HG03108 (cell line): ENCODE data around the gene RPL10A.
"Not testable (repeated sequence)": the region's sequence is repeated elsewhere in the genome, so short reads cannot be mapped to it uniquely, and the experiment has no call there.

ENCODE experiments used
- ATAC-seq: cut with Tn5 transposase; IDR thresholded peaks from one replicate; pipeline ENCODE4 v1.9.1; 2021; ENCODE audit warnings: moderate library complexity; ENCODE audit not compliant: unreplicated experiment

RPL10A gene

DNA sequence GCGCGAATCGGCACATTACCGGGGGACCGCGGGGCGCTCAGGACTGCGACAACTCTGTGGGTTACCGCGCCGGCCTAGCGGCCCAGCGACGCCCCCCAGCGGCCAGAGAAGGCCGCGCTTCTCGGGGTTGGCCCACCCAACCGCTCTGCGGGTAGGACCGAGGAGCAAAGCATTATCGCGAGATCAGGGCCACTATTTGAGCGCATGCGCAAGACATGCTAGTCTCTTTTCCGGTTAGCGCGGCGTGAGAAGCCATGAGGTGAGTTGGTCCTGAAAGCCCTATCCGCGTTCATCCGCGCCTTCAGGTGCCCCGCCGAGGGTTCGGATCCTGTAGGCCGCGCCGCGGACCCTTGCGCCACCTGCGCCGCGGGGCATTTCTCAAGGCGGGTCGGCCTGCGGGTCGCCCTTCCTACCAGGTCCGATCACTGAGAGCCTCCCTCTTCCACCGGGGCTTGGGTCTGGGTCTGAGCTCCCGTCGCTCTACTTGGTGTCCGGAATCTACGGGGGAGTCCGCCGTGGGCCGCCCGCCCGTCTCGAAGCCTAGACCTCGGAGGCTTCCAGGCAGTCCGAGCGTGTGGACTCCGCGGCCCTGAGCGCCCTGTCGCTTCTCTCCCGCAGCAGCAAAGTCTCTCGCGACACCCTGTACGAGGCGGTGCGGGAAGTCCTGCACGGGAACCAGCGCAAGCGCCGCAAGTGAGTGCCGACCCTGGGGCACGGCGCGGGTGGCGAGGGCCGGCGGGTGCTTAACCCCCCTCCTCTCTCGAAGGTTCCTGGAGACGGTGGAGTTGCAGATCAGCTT, at the start of gene RPL10A:
Gene RPL10A, plus strand, starts transcription at position 221 of the 799 bp plus-strand sequence. Its CDS starts 34 bp downstream, at position 255.
- ATAC-seq, result peak; percentile 82

DNA sequence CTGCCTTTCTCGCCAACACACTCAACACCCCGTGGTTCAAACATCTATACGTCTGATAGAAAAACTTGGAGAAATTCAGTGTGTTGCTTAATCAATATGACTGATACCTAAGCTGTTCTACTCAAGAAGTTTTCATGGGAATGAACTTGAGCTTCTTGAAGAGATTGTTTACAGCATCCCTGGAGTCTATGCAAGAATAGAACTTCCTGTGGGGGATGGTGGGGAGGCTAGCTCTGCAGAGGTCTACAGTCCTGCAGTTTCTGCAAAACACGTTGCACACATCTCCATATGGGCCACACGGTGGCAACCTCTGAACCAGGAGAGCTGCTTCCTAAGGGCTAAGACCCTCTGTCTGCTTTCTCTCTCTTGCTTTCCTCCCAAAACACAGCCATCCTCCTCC, 48.8 kb upstream of the RPL10A start:
- ATAC-seq, result no peak

DNA sequence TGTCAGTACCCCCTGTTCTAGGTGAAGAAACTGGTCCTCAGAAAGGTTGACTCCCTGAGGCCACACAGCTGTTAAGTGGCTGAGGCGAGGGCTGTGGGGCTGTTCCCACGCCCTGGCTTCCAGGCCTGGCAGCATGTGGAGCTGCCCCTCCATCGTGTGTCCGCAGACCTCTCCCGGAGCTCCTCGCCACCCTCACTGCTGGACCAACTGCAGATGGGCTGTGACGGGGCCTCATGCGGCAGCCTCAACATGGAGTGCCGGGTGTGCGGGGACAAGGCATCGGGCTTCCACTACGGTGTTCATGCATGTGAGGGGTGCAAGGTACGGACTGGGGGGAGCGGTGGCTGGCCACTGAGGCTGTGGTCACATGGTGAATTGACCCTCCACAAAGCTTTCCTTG, 48.2 kb upstream of the RPL10A start:
- ATAC-seq, result no peak

DNA sequence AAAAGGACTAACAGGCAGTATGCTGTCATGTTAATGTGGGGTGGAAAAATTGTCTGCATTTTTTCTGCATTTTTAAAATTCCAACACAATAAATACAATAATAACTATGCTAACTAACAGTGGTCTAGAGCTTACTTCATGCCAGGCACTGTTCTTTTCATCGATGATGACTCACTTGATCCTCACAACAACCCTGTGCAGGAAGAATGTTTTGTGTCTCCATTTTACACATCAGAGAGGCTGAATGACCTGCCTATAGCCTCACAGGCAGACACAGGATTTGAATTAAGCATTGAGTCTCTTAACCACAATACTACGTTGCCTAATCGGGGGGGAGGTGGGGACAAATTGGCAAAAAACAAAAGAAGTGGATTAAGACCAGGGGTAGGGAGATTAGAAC, 42.9 kb upstream of the RPL10A start:
- ATAC-seq, result no peak

DNA sequence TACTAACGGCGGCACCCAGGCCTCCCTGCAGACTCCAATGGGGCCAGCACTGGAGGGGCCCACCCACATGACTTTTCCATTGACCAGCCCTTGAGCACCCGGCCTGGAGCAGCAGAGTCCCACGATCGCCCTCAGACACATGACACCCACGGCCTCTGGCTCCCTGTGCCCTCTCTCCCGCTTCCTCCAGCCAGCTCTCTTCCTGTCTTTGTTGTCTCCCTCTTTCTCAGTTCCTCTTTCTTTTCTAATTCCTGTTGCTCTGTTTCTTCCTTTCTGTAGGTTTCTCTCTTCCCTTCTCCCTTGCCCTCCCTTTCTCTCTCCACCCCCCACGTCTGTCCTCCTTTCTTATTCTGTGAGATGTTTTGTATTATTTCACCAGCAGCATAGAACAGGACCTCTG, 42.1 kb upstream of the RPL10A start:
- ATAC-seq, result no peak

DNA sequence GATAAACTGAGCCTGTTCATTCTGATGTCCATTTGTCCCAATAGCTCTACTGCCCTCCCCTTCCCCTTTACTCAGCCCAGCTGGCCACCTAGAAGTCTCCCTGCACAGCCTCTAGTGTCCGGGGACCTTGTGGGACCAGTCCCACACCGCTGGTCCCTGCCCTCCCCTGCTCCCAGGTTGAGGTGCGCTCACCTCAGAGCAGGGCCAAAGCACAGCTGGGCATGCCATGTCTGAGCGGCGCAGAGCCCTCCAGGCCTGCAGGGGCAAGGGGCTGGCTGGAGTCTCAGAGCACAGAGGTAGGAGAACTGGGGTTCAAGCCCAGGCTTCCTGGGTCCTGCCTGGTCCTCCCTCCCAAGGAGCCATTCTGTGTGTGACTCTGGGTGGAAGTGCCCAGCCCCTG, 40.8 kb upstream of the RPL10A start:
- ATAC-seq, result no peak

DNA sequence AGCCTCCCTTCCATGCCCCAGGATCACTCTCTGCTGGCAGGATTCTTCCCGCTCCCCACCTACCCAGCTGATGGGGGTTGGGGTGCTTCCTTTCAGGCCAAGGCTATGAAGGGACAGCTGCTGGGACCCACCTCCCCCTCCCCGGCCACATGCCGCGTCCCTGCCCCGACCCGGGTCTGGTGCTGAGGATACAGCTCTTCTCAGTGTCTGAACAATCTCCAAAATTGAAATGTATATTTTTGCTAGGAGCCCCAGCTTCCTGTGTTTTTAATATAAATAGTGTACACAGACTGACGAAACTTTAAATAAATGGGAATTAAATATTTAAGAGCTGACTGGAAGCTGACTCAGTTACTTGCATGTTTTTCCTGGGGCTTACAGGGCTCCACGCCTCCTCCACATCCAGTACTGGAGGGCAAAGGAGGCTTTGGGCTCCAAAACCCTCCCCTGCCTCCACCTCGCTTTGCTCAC, 40.3 kb upstream of the RPL10A start:
- ATAC-seq, result no peak

DNA sequence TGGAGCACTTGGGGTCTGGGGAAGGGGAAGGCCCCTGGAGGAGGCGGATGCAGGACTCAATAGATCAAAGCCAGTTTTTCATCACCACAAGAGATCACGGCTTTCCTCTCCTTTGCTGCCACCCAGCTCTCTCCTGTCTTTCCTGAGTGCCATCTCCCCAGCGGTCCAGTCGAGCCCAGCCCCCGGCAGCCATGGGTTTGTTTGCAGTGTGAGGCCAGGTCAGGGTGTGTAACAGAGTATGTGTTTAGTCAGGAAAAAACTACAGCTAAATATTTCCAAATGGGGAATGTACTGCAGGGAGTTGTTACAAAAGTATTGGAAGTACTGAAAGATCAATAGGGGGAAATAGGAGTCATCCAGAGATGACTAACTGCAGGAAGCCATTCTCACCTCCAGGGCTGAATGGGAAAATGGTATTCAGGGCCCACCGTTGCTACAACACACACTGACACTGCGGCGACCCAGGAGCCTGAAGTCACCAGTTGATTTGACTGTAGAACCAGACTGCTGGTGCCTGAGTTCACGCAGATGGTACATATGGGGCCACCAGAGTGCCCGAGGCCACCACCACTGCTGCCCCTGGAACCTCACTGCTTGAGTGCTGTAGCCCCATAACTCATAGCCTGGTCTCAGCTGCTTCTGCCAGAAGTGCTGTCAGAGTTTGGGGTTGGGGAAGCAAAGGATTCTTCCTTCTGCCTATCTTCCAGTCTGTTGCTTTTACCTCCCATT, 39.6 kb upstream of the RPL10A start:
- no peak for ATAC-seq

DNA sequence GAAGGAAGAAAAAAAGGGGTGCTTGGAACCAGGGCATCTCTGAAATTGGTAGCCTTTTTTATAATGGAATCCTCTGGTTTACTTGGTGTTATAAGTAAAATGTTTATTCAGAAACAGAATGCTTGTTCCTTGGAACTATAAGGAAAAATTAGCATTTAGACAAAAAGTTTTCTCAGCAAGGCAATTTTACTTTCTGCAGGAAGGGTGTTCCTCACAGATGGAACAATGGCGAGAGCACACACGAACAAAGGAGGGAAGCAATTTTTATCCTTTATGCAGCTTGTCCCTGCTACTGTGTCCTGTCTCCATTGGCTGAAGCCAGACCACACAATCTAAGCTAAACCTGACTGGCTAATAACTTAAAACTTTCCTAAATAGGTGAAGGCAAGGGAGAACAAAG, 38.7 kb upstream of the RPL10A start:
- ATAC-seq, result no peak

DNA sequence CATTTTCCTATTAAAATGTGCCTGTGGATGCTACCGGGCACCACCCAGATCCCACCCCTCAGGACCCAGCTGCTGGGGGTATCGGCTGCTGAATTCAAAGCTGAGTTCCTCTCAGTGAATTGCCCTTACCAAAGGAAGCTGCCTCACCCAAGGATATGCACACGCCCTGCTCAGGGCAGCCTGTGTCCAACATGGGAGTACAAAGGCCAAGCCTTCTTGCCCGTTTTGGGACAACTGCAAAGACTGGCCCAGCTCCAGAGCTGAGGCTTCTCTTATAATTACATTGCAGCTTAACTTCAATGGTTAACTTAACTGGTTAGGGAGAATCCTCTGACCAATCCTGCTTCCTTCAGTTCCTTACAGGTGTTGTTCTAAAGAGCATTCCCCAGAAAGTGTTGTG, 35.9 kb upstream of the RPL10A start:
- ATAC-seq, result no peak

DNA sequence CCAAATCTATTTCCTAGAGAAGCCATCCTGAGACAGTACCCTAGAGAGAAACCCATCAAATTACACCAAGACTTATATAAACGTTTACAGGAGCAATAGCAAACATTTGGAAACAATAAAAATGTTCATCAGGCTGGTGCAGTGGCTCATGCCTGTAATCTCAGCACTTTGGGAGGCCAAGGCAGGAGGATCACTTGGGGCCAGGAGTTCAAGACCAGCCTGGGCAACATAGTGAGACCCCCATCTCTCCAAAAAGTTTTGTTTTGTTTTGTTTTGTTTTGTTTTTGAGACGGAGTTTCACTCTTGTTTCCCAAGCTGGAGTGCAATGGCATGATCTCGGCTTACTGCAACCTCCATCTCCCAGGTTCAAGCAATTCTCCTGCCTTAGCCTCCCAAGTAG, 35.5 kb upstream of the RPL10A start:
- ATAC-seq, result not testable (repeated sequence)

DNA sequence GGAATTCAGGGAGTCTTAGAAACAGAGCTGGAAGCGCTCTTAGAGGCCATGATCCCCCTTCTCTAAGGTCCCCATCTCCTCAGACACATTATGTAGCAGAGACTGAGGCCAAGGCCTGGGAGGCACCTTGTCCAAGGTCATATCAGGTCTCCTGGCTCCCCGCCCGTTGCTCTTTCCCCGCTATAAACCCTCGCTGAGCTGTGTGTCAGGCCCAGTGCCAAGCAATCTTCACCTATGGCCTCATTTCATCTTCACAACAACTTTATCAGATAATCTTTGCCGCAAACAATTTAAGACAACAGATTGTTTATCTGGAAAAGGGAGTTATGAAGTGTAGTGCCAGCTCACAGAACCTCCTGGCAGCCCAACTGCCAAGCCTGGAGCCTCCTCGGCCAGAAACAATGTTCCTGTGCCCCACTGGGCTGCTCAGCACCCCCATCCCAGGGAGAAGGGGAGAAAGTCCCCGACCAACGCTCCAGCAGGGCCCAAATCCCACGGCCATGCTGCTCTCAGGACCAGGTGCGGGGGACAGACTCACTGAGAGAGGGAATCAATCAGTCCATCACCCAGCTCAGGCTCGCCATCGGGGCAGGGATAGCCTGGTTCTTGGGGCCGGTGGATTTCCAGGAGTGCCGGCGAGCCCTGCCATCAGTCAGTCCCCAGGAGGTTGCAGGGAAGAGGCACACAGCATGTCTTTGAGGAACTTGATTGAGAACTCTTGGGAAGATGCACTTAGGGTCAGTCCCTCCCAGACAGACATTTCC, 32.9 kb upstream of the RPL10A start:
- ATAC-seq, result no peak

DNA sequence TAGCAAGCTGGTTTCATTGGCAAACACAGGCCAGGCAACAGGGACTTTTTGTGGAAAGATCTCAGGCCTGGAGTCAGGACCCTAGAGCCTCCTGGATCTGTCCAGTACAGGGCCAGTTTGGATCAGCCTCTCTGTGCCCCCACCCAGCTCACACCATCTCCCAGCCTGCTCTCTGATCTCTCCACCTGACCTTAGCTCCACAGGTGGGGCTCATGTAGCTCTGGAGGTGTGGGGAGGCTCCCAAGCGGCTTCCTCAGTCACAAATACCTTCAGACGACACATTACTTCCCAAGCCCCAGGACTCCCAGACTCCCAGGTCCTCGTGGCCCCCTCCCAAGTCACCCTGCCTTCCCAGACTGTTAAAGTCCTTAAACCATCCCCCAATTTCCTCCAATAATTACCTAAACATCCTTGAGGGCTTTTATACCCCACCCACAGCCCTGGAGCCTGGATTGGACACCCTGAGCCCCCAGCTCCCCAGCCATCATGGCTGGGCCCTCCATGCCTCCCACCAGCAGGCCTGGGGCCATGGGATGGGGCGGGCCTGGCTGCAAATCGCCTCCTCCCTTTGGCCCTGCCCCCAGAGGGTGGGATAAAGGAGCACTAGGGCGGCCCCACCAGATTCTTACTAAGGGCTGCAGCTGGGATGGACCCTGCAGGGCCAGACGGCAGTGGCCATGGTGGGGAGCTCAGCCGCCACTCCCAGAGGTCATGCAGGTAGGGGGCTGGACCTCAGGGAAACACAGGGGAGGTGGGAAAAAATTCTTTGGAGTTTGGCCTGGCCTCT, 31.9 kb upstream of the RPL10A start:
- ATAC-seq, result no peak

DNA sequence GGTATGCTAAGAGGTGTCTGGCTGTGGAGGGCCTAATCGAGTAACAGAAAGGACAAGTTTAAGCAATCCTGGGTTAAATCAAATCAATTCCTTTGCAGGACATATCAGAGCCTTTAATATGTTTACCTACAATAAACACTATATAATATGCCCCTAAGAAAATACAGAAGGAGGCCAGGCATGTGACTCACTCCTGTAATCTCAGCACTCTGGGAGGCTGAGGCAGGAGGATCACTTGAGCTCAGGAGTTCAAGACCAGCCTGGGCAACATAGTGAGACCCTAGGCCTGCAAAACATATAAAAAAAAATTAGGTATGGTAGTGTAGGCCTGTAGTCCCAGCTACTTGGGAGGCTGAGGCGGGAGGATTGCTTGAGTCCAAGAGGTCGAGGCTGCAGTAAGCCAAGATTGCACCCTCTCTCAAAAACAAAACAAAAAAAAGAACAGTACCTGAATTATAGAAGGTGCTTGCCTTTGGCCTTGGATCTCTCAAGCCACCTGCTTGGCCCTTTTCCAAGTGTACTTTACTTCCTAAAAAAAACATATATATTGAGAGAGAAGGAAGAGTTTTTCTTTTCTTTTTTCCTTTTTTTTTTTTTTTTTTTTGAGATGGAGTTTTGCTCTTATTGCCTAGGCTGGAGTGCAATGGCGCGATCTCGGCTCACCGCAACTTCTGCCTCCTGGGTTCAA, 29.7 kb upstream of the RPL10A start:
- ATAC-seq, result not testable (repeated sequence)

DNA sequence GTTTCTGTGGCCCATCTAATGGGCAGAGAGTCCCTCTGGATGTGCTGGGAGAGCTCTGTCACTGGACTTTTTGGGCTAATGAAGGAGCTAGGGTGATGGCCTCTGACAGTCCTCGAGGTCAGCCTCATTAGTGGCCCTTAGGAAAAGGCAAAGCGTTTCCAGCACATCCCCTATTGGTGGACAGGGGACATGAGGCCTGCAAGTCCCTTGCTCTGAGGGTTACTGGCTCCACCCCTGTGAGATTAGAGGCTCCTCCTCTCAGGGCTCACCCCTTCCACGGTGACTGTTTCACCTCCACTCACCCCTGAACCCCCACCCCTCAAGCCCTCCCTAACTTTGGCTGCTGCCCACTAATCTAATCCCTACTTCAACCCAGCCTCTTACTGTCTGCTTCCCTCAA, 28.9 kb upstream of the RPL10A start:
- no peak for ATAC-seq

DNA sequence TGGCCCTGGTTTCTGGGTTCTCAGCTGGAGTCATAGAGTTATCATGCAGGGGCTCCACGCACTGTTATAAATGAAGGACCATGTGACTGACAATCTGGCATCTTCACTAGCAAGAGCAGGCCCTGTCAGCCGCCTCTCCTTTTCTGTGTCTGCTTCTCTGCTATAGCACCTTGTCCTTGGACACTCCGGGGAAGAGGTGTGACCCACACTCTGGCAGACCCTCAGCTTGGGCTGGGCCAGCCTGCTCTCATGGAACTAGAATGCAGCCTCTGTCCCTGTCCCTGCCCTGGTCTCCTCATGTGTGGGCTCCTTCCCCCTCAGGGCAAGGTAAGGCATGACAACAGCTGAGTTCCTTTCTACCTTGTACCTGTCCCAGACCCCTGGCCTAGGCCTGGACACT, 27.0 kb upstream of the RPL10A start:
- ATAC-seq, result no peak

DNA sequence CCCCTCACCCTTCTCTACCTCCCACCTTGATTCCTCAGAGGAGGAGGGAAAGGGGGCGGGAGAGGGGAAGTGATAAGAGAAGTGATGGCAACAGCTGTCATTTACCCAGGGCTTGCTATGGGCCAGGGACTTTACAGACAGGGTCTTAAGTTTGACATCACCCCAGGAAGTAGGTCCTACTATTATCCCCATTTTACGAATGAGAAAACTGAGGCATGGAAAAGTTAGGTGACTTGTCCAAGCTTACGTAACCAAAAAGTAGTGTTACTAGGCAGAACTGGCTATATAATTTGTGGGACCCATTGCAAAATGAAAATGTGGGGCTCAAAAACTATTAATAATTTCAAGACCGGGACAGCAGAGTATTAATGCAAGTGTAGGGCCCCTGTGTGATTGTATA, 26.6 kb upstream of the RPL10A start:
- ATAC-seq, result no peak

DNA sequence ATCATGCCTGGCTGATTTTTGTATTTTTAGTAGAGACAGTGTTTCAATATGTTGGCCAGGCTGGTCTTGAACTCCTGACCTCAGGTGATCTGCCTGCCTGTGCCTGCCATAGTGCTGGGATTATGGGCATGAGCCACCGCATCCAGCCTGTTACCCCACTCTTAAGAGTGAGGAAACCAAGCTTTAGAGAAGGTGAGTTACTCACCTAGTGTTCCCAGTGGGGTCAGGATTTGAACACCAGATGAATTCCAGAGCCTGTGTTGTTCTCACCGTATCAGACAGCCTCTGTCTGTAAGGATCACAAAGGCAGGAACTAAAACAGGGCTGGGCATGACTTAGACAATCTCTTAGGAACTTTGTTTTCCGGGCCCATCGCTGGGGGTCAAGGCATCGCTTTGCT, 25.5 kb upstream of the RPL10A start:
- no peak for ATAC-seq

DNA sequence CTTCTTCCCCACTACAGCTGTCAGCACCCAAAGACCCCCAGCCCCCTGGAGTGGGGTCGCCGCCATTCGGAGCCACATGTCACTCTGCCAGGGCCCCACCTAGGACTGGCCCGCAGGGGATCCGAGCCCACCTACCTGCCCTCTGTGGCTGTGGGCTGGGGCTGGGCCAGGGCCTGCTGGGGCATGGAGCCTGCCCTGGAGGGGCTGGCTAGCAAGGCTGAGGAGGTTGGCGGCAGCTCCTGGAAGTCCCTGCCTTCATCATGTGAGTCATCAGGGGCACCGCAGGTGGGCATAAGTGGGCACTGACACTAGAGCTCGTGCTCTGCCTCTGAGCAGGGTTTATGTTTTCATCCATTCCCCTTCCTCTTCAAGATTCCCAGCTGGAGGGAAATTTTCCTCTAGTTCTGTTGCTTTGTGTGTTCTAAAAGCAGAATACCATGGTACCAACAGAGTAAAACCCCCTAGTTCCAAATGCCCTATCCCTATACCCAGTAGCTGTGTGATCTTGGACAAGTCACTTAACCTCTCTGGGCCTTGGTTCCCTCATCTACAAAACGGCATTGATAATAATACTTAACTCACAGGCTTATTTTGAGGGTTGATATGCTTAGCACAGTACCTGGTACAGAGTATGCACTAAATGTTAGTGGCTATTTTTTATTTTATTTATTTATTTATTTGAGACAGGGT, 24.7 kb upstream of the RPL10A start:
- no peak for ATAC-seq

DNA sequence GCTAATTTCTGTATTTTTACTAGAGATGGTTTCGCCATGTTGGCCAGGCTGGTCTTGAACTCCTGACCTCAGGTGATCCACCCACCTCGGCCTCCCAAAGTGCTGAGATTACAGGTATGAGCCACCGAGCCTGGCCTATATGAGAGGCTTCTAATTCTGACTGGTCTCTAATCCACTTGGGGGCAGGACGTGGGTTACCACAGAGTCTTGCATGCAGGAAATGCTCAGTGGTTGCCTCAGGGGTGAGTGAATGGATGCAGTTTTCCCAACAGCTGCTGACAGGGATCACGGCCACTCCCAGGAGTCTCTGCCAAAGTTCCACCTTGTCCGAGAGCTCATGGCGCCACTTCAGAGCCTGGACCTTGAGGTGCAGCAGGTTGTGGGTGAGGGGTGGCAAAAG, 22.5 kb upstream of the RPL10A start:
- no peak for ATAC-seq
